ENCODE data around the gene INPP5E.

The INPP5E gene

DNA sequence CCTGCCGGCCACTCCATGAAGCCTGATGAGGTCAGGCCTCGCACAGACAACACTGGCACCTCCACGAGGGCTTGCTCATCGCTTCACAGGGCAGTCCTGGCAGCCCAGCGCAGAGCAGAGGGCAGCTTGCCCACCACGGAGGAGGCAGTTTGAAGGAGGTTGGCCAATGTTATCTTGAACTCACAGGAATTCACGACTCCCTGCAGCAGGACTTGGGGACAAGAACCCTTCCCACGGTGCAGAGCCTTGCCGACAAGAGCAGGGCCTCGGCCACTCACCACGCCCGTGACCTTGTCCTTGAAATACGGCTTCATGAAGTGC, 44.7 kb downstream of the INPP5E start:
- peaks cover 14% of the 10 kb centered on the region for H3K4me1 Mint-ChIP-seq
- H3K4me3 Mint-ChIP-seq: no peak overlapping the region
- no peak for DNase-seq
- H3K36me3 Mint-ChIP-seq (ENCODE audit: low read depth): peaks cover 26% of the 10 kb centered on the region
- H3K9me3 Mint-ChIP-seq: no peaks in the 10 kb centered on the region
- H3K27ac Mint-ChIP-seq: no peak overlapping the region
- TF ChIP-seq, protein P1, sequence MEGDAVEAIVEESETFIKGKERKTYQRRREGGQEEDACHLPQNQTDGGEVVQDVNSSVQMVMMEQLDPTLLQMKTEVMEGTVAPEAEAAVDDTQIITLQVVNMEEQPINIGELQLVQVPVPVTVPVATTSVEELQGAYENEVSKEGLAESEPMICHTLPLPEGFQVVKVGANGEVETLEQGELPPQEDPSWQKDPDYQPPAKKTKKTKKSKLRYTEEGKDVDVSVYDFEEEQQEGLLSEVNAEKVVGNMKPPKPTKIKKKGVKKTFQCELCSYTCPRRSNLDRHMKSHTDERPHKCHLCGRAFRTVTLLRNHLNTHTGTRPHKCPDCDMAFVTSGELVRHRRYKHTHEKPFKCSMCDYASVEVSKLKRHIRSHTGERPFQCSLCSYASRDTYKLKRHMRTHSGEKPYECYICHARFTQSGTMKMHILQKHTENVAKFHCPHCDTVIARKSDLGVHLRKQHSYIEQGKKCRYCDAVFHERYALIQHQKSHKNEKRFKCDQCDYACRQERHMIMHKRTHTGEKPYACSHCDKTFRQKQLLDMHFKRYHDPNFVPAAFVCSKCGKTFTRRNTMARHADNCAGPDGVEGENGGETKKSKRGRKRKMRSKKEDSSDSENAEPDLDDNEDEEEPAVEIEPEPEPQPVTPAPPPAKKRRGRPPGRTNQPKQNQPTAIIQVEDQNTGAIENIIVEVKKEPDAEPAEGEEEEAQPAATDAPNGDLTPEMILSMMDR (IDR thresholded peaks at IDR 0.05): no peak
- no peaks in the 10 kb centered on the region for H3K27me3 Mint-ChIP-seq (ENCODE audit: low read depth, poor library complexity)

DNA sequence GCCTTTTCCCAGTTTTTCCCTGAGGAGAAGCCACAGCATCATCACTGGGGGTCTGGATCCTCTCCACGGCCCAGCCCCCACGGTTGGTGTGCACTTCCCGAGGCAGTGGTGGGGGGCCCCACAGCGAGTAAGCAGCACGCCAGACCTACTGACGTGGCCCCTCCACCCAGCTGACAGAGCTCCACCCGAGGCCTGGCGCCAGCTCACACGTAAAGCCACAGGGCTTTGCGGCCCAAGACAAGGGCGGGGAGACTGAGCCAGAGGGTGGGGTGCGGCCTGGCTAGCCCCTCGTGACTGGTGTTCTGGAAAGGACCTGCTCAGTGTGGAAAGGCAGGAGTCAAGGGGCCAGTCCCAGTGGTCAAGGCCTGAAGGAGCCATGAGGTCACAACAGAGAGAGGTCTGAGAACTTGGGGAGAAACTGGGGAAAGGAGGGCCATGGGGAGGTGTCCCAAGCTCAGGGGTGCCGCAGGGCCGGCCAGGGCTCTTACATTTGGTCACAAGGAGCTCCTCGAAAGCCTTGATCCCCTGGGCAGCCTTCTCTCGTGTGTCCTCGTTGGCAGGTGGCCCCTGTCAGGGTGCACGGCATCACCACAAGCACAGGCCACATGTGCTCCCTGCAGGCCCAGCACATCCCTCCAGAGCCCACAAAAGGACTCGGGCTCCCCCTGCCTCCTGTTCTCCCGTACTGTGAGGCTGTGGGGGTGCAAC, 45.2 kb downstream of the INPP5E start:
- Mint-ChIP-seq H3K27ac (no peak overlapping the region), H3K4me3 (no peak overlapping the region), H3K27me3 (ENCODE audit: low read depth, poor library complexity) (no peaks in the 10 kb centered on the region), H3K36me3 (ENCODE audit: low read depth) (peaks cover 31% of the 10 kb centered on the region), H3K9me3 (no peaks in the 10 kb centered on the region), H3K4me1 (peaks cover 14% of the 10 kb centered on the region)
- TF ChIP-seq, protein P1 (IDR thresholded peaks at IDR 0.05): no peak
- no peak for DNase-seq

DNA sequence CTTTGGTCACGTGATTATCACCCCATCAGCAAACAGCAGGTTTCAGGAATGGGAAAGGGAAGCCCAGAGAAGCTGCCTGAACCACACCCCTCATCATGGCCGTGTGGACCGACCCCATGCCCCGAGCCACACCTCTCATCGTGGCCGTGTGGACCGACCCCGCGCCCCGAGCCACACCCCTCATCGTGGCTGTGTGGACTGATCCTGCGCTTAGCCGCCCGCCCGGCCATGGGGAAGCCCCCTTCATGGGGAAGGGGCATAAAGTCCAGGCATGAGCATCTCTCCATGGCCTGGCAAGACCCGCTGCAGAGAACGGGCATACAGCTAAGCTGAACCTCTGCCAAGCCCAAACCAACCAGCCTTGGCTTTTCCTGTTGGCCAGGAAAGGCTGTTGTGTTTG, 46.1 kb downstream of the INPP5E start:
- DNase-seq: no peak
- Mint-ChIP-seq H3K27ac (no peak overlapping the region), H3K4me3 (no peak overlapping the region), H3K9me3 (no peaks in the 10 kb centered on the region), H3K36me3 (ENCODE audit: low read depth) (peaks cover 39% of the 10 kb centered on the region), H3K27me3 (ENCODE audit: low read depth, poor library complexity) (no peaks in the 10 kb centered on the region), H3K4me1 (peaks cover 5% of the 10 kb centered on the region)
- TF ChIP-seq, protein P1 (IDR thresholded peaks at IDR 0.05): no peak

DNA sequence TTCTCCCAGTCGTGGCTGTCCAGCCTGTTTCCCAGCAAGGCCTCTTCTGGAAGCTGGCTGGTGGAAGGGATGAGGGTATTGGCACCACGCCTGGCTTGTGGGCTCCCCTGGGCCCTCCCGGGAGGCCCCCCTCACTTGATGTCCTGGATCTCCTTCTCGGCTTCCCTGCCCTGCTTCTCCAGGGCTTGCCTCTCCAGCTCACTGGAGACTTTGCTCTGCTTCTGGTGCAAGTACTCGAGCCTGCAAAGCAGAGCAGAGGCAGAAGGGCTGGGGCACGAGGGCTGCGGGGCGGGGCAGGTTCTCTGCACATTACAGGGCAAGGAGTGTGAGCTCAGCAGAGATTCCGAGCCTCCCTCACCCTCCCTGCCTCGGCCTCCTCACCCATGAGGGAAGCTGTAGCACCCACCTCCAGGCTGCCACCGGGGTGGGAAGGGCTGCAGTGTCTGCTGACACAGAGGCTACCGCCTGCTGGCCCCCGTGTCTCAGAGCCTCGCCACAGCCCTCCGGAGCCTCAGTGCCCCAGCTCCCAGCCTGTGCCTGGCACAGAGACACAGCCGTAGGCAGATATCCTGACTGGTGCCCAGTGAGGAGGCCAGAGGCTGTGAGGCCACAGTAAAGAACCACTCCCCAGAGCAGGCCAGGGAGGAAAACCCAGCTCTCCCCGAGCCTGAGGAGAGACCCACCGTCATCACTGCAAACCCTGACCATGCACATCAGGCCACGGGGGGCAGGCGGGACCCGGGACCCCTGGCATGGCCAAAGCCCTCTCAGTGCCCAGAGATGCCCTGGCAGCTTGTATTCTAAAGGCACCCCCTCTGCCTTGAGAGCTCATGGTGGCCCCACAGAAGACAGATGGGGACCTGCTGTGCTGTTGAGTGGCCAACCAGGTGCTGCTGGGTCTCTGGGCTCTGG, 46.9 kb downstream of the INPP5E start:
- Mint-ChIP-seq H3K27me3 (ENCODE audit: low read depth, poor library complexity) (no peaks in the 10 kb centered on the region), H3K9me3 (no peaks in the 10 kb centered on the region), H3K27ac (no peak overlapping the region), H3K4me3 (no peak overlapping the region), H3K4me1 (no peaks in the 10 kb centered on the region), H3K36me3 (ENCODE audit: low read depth) (peaks cover 43% of the 10 kb centered on the region)
- TF ChIP-seq, protein P1 (IDR thresholded peaks at IDR 0.05): no peak
- no peak for DNase-seq

DNA sequence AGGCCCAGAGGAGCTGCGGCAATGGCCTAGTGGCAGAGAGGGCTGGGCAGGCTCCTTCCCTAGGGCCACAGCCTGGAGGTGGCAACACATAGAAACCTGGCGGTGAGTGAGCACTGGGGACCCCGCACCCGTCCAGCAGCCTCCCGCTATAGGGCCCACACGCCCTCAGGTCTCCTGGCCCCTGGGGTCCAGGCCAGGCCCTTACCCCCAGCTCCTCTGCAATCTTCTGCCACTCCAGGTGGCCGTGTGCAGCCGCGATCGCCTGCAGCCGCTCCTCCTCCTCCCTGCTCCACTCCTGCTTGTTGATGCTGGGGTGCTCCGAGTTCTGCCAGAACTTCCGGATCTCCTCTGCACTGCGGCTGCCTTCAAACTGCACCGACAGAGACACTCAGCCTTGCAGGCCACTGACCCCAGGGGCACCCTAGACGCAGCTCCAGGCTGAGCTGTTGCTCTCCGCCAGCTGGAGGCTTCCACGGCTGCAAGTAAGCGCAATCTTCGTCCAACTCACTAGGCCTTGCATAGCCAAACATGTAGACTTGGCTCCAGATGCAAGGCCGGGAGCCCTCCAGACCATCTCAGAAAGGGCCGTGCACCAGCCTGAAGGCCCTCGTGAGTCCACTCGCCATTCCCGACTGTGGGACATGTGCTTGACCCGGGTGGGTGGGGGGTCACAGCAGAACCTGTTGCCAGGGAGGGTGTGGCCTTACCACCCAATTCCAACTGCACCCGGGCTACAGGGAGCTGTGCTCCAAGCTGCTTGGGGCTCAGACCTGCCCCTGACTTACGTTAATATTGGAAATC, 47.7 kb downstream of the INPP5E start:
- no peaks in the 10 kb centered on the region for H3K9me3 Mint-ChIP-seq
- H3K27me3 Mint-ChIP-seq (ENCODE audit: low read depth, poor library complexity): no peaks in the 10 kb centered on the region
- peaks cover 46% of the 10 kb centered on the region for H3K36me3 Mint-ChIP-seq (ENCODE audit: low read depth)
- DNase-seq: no peak
- H3K4me1 Mint-ChIP-seq: no peaks in the 10 kb centered on the region
- TF ChIP-seq, protein P1 (IDR thresholded peaks at IDR 0.05): no peak
- no peak overlapping the region for H3K4me3 Mint-ChIP-seq
- H3K27ac Mint-ChIP-seq: no peak overlapping the region

All from nephron progenitor cell (in vitro differentiated cells).